Measurements from ENCODE around the gene METTL6.

DNA sequence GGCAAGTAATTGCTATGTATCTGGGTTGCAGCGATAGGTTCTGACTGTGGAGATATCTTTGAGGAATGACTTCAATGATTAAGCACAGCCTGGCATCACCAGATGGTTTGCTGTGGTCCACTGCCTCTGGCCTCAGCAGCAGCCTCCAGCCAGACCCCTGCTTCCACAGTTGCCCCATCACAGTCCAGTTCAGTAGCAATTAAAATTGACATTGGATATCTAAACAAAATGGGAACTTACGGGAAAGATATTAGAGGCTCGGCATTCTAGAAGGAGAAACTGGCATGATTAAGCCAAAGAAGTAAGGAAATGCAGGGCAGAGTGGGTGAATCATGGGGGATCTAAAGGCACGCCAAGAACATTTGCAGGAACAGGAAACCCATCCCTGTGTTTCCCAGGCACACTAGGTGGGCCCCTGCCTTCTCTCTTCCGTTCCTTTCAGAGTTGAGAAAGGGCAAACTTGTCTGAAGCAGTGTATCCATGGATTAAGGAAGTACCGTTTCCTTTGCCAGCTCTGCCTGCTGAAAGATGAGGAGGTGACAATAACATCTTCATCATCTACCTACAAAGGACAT, 58.7 kb downstream of the METTL6 start:
- TF ChIP-seq POLR2A (IDR thresholded peaks at IDR 0.05) (no peak), EP300 (IDR thresholded peaks at IDR 0.05) (no peak)
- TF ChIP-seq, protein P1, sequence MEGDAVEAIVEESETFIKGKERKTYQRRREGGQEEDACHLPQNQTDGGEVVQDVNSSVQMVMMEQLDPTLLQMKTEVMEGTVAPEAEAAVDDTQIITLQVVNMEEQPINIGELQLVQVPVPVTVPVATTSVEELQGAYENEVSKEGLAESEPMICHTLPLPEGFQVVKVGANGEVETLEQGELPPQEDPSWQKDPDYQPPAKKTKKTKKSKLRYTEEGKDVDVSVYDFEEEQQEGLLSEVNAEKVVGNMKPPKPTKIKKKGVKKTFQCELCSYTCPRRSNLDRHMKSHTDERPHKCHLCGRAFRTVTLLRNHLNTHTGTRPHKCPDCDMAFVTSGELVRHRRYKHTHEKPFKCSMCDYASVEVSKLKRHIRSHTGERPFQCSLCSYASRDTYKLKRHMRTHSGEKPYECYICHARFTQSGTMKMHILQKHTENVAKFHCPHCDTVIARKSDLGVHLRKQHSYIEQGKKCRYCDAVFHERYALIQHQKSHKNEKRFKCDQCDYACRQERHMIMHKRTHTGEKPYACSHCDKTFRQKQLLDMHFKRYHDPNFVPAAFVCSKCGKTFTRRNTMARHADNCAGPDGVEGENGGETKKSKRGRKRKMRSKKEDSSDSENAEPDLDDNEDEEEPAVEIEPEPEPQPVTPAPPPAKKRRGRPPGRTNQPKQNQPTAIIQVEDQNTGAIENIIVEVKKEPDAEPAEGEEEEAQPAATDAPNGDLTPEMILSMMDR (IDR thresholded peaks at IDR 0.05) = no peak
